GM12801 (cell line): Measurements from ENCODE around the gene OGDH.

ENCODE experiments used
- TF ChIP-seq, protein P1 (sequence below): IDR thresholded peaks from one replicate; pipeline ENCODE4 v1.5.1; 2011; ENCODE audit warnings: control low read depth; ENCODE audit not compliant: insufficient read length; ENCODE audit errors: extremely low read depth

OGDH gene

GRCh38 chr7:44673324-44673723 lies 66.9 kb downstream of the OGDH start:
- TF ChIP-seq, protein P1, sequence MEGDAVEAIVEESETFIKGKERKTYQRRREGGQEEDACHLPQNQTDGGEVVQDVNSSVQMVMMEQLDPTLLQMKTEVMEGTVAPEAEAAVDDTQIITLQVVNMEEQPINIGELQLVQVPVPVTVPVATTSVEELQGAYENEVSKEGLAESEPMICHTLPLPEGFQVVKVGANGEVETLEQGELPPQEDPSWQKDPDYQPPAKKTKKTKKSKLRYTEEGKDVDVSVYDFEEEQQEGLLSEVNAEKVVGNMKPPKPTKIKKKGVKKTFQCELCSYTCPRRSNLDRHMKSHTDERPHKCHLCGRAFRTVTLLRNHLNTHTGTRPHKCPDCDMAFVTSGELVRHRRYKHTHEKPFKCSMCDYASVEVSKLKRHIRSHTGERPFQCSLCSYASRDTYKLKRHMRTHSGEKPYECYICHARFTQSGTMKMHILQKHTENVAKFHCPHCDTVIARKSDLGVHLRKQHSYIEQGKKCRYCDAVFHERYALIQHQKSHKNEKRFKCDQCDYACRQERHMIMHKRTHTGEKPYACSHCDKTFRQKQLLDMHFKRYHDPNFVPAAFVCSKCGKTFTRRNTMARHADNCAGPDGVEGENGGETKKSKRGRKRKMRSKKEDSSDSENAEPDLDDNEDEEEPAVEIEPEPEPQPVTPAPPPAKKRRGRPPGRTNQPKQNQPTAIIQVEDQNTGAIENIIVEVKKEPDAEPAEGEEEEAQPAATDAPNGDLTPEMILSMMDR, result no peak

DNA sequence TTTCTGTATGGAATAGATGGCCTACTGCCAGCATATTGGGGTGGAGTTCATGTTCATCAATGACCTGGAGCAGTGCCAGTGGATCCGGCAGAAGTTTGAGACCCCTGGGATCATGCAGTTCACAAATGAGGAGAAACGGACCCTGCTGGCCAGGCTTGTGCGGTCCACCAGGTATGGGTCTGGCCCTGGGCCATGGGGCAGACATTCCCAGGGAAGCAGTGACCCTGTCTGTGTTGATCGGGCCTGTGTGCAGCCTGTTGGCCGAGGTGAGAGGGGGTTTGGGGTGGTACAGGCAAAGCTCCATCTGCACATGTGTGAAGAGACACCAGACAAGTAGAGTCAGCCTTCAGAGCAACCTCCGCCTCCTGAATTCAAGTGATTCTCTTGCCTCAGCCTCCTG lies 67.3 kb downstream of the OGDH start:
- TF ChIP-seq, protein P1, result no peak

DNA sequence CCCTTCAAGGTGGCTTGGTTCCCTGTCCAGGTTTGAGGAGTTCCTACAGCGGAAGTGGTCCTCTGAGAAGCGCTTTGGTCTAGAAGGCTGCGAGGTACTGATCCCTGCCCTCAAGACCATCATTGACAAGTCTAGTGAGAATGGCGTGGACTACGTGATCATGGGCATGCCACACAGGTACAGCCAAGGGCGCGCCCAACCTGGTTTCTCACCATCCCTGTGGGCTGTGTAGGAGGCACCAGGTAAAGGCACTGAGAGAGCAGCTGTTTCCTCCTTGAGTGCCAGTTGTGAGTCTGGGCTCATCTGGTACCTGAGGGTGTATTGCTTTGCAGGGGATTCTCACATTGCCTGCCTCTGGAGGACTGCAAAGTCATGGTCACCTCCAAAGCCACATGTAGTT lies 68.0 kb downstream of the OGDH start:
- TF ChIP-seq, protein P1, result no peak

DNA sequence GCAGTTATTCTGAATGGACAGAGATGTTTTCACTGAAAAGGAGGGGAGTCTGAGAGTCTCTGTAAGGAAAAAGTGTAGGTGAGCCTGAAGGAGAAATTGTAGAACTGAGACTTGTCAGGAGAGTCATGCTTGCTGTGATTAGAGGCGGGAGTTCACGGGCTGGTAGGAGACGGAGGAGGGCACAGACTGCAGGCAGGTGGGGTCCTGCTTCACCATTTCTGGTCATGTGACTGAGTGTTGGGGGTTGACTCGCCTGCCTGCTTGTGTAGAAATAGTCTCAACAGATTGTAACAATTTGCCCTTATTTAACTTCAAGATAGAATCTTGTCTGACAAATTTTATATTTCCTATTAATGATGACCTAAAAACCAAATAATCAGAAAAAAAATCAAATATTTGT lies 70.3 kb downstream of the OGDH start:
- TF ChIP-seq, protein P1, result no peak

- TF ChIP-seq, protein P1, result no peak
Measured at GRCh38 chr7:44678101-44678470, 71.7 kb downstream of the OGDH start.

DNA sequence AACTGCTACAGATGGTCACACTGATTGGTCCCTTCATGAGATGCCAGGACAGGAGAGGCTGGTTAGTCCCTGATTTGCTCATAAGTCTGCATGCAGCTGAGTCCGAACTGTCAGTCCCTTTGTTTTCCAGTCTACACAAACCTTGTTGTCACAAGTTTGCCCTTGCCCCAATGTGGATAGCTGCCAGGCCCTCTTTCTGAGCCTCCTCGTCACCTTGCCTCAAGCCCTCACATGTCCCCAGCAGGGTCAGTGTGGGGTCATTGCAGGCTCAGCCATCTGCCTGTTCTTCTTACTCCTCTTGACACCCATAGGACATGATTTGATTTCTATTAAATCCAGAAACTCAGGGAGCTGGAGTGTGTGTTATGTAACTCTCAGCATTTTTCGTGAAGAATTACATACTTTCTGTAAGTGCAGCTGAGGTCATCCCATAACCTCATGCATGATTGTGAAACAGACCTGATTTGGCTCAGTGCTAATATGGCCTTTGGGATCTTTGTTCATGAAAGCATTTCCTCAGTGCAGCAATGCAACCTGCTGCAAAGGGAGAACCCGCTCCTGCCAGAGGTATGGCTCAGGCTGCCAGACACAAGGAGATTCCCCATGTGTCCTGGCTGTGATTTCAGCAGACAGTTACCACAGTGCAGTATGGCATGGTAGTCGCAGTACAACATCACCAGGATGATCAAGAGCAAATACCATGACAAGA lies 72.2 kb downstream of the OGDH start:
- TF ChIP-seq, protein P1, result no peak

GRCh38 chr7:44681645-44682044 lies 75.2 kb downstream of the OGDH start:
- TF ChIP-seq, protein P1, result no peak

- TF ChIP-seq, protein P1, result no peak
Measured at GRCh38 chr7:44685723-44686122, 79.3 kb downstream of the OGDH start.
